Hepatocyte (in vitro differentiated cells): ENCODE results near the gene CPOX.

Experiments
- CTCF ChIP-seq: fragments of 200-600 bp; sonication (generic); IDR thresholded peaks from 2 replicates; pipeline ENCODE4 v1.5.1; 2016; ENCODE audit warnings: antibody characterized with exemption, mild to moderate bottlenecking; ENCODE audit not compliant: poor library complexity
- EZH2phosphoT487 ChIP-seq: fragments of 200-600 bp; sonication (generic); IDR thresholded peaks from one replicate; pipeline ENCODE4 v1.6.1; 2018; ENCODE audit warnings: antibody characterized with exemption, mild to moderate bottlenecking, low read depth, moderate library complexity; ENCODE audit not compliant: unreplicated experiment, severe bottlenecking

GRCh38 chr3:98573181-98573728 is 20.2 kb downstream of the CPOX start:
- TF ChIP-seq CTCF (peak; percentile 55), EZH2phosphoT487 (no peak)
